OCI-M2 (cell line): ENCODE data around the gene ANAPC5.

Source experiments
- DNase-seq: peaks from one replicate; lab custom pipeline; 2025; ENCODE audit not compliant: unreplicated experiment; lab: John Stamatoyannopoulos, UW

ANAPC5 gene

GRCh38 chr12:121261398-121261797 lies 90.8 kb downstream of the ANAPC5 start:
- DNase-seq = no peak

- DNase-seq = no peak
Observed at GRCh38 chr12:121260091-121260490, 92.1 kb downstream of the ANAPC5 start.

- no peak for DNase-seq
Observed at GRCh38 chr12:121259074-121259473, 93.1 kb downstream of the ANAPC5 start.
